ENCODE measurements around the gene POM121. TPM values are rescaled to one million over a fixed set of nuclear protein-coding genes. Genes with fewer than 3 reads are reported as not detected.

POM121 gene
- 3.9 and 9.8 TPM in 2 replicates for total RNA-seq

DNA sequence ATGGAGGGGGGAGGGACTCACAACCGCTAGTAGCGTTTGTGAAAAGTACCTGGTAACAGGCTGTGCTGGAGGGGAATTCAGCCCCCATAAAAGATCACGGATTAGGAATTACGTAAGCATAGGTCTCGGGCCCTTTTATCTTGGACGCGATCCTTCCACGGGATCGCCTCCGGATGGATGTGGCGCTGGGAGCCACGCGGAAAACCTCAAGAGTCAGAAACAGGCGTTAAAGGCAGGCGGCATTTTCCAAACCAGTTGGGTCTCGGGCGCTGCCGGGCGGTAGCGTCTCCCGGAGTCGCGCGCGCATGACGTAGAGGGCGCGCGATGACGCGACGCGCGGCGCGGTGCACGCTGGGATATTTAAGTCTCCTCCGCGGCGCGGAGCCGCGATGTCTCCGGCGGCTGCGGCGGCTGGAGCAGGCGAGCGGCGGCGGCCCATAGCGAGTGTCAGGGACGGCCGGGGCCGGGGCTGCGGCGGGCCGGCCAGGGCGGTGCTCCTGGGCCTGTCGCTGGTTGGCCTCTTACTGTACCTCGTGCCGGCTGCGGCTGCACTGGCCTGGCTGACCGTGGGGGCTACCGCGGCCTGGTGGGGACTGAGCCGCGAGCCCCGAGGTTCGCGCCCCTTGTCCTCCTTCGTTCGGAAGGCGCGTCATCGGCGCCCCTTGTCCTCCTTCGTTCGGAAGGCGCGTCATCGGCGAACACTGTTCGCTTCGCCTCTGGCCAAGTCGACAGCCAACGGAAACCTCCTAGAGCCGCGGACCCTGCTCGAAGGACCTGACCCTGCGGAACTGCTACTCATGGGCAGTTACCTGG, at the start of gene POM121:
Gene POM121, plus strand, starts transcription at position 363 of the 813 bp plus-strand sequence. Its CDS starts 27 bp downstream, at position 390.

DNA sequence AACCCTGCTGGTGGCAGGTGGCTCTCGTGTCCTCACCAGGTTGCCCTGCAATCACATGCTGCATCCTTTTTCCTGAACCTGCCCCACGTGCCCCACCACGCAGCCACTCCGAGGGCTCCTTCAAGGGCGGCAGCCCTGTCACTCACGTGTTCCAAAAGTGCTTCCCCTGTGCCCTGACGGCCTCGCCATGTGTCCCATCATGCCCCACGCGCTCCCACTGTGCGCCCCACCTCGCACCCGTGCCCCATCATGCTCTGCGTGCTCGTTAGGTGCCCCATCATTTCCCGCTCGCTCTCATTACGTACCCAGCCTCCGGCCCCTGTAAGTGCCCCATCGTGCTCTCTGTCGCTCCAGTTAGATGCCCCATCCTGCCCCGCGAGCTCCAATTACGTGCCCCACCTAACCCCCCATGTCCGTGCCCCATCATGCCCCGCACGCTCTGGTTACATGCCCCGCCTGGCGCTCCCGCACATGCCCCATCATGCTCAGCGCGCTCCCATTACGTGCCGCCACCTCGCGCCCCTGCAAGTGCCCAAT, 44.2 kb downstream of the POM121 start, which contains the start of gene TRIM74:
Gene TRIM74, minus strand, starts transcription at position 487 of the 537 bp plus-strand sequence. CDS start 3,309 bp downstream, outside the sequence.

Other genes with a start within 250 kb of the POM121 start
- 0.97 and 7.1 TPM in 2 replicates for gene TYW1B, start 96.9 kb upstream of the POM121 start, total RNA-seq
- gene TRIM74, start 44.4 kb downstream of the POM121 start, total RNA-seq: 0.06 TPM in 1 of 2 replicates, not detected in the other
- not detected in 2 replicates for gene SPDYE8, start 104.7 kb downstream of the POM121 start, total RNA-seq
- not detected in 2 replicates for gene SPDYE11, start 132.8 kb downstream of the POM121 start, total RNA-seq
- not detected in 2 replicates for gene SPDYE9, start 160.9 kb downstream of the POM121 start, total RNA-seq